ENCODE results near the gene ATOSB.

The ATOSB gene

DNA sequence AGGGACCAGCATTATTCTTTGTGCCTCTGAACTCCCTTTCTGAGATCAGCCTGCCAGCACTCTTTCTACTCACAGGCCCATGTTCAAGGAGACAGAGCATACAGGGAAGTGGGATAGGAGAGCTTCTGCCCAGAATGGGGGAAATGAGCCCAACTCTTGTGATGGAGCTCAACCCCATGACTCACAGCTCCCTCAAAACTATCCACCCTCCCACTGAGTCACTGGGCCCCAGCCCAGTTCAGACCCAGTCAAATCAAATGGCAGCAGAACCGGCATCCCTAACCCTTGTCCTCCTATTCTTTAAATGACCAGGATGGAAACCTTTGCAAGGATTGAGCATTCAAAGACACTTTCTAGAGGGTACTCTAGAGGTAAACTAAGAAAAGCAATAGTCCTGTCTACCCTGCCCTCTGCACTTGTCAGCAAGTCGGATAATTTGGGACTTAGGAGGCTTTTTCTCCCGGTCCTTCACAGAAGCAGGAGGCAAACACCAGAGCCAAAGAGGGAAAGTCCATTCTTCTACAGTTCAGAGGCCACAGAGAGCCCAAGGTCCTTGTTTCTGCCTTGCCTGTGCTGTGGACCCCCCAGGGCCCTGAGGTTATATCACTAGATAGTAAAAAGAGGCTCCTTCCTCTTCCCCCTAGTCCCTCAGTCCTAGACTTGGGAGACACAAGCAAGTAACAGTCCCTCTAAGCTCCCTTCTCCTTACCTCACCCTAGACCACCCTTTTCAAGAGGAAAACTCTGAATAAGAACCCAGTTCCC, 3.2 kb downstream of the ATOSB start:
- no peak for DNase-seq

DNA sequence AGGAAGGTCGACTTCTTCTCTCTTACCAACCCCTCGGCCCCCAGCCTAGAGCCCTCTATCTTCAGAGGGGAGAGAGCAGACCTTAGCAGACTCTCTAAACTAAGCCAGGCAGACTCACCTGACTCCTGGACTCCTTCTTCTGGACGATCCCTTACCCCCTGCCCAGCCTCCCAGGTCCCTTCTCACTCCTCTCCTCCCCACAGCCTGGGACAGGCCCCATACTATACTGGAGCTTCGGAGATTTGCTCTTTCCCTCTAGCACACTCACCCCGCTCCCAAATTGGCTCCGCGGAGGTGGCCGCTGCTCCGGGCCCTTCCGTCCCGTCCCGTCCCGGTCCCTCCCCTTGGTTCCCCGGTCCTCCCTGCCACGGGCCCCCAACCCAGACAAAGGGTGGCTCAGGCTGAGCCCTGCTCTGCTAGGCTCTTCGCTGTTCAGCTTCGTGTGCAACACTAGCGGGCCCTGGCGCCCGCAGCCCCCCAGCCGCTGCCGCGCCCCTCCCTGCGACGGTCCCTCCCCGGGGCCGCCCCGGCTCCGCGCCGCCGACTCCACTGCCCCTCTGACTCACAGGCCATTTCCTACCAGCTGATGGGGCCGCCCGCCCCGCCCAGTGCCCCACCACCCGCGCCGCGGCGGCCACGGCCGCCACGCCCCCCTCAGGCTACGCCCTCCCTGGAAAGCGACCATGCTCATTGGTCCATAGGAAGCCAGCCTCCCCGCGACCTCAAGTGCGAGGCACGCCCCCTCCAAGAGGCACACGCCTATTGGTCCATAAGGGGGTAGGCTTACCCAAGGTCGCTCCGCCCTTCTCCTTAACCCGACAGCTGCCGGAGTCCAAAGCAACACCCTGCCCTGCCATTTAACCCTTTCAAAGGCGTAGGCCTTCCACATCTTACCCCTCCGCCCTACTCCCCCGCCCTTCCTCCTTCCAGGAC, 4.4 kb downstream of the ATOSB start:
- DNase-seq: peak; percentile 98

DNA sequence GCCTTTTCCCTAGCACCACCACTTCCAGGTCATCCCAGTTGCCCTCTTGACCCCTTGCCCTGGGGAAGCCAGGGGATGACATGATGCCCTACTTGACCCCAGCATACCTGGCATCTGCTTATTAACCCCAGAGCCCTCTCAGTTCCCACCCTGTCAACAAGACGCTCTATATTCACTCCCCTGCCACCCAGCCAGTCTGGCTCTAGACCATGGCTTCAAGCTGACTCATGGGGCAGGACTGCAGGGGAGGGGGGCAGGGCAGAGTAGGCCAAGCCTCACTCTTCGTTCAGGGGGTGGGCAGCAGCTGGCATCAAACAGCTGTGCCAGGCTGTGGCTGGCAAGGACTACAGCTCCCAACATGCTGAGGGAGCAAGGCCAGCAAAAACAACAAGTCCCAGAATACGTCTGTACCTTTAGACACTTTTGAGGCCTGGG, 5.3 kb downstream of the ATOSB start:
- DNase-seq: no peak

DNA sequence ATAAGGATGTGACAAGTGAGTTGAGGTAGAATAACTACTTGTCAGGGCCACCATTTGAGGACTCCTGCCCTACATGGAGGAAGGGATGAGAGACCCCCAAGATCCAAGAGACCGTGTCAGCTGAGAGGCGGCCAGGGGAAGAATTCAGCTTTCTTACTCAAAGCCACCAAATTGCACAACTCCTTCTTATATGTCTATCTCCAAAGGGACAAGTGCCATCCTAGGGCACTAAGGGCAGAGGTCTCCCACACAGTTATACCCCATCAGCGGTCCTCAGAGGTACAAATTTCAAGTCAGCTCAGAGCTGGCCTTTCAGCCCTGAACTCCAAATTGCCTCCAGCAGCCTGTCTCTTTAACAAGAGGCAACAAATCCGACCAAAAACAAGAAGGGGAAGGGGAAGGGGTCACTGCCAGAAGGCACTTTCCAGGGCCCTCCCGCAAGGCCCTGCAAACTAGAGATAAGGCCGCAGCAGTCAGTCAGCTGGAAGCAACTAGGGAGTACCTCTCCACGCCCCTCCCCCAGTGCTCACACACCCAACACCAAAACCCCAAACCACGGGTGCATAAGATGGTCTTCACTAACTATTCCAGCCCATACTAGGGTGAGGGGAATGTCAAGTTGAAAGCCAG, 6.6 kb downstream of the ATOSB start:
- no peak for DNase-seq

DNA sequence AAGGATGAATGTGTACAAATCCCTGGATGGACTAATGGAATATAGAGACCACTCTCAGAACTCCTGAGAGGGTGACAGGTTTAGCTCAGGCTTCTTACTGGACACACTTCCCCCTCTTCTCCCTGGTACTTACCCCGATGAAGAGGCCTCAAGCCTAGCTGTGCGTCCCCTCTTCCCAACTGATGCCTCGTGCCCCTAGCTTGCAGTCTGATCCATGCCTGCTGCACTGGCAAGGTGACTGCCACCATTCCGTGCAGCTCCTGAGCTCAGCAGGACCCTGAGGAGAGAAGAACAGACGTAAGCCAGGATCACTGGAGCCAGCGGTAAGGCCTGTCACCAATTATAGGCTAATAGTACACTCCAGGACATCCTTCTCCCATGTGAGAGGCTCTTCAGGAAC, 7.2 kb downstream of the ATOSB start:
- no peak for DNase-seq

DNA sequence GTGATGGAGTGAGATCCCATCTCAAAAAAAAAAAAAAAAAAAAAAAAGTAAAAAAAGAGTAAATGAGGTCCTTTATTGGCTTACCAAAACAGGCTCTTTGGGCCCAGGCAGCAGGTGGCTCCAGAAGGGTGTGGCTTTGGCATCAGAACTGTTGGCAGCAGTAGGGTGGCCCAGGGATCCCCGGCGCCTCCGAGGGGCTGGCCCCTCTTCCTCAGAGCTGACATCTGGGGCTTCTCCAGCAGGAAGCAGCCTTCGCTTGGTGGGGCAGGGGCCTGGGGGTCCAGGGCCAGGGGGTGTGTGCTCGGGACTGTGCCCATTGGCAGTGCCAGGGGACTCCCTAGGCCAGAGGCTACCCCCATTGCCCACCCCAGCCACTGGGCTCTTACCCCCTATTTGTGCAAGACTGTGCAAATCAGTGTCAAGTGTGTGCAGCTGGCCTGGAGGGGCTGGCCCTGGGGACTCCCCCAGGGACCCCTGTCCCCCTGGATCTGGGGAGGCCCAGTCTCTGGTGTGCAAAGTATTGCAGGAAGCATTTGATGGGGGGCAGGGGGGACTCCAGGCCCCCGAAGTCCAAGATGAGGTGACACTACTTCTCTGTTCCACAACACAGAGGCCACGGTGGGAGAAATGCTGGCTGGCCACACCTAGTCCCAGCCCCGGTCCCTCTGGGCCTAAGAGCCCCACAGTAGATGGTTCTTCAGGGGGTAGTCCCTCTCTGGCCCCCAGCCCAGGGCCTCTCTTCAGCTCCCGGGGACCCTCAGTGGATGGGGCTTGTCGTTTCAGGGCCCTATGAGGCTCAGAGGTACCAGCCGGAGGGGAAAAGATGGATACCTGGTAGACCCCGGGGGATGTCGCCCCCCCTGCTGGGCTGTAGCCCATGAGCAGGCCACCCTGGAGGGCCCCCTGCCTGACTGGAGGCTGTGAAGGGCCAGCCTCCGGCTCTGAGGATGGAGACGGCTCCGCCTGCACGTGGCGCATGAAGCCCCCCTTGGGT, 8.1 kb downstream of the ATOSB start:
- no peak for DNase-seq

DNA sequence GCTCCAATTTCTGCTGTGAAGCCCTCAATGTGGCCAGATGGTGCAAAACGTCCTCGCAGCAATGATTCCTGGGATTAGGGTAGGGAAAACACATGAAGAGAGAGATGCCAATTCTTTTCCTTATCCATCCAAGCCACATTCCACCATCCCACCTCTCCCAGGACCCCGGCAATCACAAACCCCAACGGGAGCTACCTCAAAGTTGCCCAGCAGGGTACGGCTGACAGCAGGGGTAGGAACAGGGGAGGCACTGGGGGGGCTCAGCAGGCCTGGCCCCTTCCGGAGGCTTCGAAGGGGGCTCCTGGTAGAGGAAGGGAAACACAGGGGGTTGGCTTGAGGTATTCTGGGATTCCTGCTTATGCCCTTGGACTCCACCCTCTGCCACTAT, 9.3 kb downstream of the ATOSB start:
- no peak for DNase-seq

DNA sequence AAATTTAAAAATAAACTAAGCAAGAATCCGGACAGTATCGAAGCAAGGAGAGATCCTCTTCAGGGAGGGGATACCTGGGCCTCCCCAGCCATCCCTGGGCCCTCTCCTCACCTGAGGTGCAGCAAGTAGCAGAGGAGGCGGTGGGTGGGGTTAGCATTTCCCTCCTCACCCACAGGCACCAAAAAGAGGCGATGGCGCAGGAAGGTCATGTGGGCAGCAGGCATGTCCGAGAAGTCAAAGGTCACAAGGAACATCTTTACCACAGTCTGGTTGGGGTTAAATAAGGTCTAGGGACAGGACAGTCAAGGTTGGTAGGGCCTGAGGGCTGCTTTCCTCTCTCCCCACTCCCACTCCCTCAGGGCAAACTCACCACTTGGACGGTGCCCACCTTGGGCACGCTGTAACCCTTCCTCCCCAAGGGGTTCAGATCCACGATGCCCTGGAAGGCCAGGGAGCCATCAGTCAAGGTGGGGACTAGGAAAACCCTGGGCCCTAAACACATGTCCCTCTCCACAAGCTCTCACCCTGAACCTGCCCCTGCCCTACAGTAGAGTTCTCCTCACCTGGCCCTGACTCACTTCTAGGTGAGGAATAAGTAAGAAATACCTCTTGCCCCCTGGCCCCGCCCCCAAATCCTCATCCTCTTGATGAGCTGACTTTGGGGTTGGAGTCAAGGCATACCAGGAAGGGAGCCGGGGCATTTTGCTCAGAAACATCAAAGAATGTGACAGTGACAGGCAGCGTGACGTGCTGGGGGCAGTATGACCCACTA, 9.9 kb downstream of the ATOSB start:
- DNase-seq: no peak

DNA sequence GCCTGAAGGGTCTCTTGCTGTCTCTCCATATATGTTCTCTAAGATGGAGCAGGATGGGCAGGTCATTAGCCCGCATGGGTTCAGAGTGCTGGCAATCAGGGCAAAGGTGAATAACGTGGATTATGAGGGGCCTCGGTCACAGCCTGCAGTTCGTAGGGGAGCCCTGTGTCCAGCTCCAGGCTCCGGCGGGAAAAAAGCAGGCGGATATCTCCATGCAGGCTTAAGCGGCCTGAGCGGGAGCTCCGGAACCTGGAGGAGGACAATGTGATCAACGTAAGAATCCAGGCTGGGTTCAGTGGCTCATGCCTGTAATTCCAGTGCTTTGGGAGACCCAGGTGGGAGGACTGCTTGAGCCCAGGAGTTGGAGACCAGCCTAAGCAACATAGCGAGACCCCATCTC, 10.5 kb downstream of the ATOSB start:
- DNase-seq: no peak

DNA sequence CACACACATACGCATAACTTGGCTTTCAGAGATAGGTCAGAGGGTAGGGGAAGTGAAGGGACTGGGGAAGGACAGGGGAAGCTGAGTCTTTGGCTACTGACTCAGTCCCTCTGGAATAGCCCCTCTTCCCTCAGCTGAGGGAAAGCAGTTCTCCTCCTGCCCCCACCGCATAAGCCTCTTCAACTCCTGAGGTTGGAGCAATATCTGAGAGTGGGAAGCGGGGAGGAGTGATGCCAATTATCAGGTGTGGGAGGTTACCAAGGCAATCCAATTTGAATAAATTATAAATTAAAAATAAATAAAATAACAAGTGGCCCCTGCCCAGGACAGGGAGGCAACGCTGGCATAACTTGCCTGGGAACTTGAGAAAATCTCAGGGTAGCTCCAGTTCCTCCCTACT, 11.1 kb downstream of the ATOSB start:
- no peak for DNase-seq

DNA sequence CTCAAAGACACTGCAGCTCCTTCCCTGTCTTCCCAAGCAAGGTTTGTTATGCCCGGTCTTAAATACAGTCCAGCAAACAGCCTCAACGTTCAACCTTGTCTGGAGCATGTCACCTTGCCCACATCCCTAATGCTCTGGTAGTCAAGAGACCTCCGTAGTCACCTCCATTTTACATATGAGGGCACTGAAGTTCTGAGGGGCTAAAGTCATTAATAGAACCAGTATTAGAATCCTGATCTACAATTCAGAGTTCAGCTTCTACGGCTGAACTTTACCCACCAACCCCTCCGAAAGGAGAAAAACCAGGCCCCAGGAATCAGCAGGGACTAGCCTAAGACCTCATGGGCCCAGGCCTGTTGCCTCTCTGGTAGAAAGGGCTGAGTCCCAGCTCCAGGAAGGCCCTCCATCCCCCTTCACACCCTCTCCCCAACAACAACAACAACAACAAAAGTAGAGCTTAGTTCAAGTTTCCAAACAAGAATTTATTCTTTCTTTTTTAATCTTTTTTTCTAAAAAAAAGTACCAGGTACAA, 11.9 kb downstream of the ATOSB start:
- DNase-seq: no peak

DNA sequence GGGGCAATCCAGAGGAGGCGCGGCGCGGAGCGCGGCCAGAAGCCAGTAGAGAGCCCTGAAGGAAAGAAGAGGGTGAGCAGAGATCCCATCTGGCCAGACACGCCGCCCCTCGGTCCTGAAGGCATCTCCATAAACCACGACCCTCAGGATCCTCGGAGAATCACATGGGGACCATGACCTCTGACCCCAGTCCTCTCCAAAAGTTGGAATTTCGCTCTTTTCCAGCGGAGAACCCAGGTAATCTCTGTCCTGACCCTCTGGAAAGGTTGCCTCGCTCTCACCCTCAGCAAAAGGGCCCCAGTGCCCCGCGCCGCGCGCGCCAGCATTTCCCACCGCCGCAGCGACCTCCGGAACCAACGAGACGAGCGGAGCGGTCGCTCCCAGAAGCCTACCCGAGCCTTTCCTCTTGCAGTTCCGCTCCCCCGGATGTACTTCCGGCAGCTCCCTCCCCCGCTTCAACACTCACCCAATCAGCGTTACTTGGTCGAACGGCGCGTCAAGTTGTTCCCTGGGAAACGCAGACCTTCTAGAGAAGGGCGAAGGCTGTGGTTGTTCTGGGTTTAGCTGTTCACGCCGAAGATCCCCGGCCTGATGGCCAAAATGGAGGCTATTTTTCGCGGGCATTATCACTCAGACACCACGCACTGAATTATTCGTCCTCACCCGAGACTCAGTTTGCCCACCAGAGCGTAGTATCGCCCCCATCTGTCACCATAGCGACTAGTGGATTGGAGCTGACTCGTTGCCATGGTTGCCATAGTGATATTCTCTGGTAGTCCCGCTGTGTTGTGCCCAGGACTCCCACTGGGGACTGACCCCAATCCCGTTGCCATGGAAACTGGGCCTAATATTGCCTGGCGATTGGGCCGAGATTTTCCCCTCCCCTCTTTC, 12.6 kb downstream of the ATOSB start, which contains the start of gene STOML2:
TSS of gene STOML2 (minus strand) at position 363 of the 891 bp plus-strand sequence. CDS start at position 326, 37 bp downstream.
- DNase-seq: peak; percentile 94

DNA sequence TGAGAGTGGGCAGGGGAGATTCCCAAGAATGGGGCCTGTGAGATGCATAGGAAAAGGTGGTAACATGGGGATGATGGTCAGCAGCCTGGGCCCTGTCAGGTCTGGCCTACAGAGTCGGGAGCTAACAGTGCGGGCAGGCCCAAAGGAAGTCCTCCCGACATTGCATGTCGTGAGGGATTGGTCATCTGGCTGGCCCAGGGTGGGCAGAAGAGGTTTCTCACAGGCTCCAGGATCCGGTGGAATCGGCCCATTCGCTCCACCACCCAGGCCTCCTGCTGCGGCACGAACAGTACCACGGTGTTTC, 13.2 kb downstream of the ATOSB start:
- DNase-seq: no peak

DNA sequence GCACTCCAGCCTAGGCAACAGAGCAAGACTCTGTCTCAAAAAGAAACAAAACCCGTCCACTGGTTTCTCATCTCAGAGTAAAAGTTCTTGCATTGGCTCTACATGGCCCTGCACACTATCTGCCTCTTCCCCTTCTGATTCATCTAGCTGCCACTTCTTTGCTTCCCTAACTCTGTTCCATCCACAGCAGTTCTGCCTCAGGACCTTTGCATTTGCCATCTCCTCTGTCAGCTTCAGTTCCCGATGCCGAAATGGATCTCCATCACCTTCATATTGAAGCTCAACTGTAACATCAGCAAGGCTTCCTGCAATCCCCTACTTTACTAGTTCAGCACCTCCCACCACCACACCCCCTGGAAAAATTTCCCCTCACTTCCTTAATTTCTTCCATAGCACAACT, 18.1 kb downstream of the ATOSB start:
- DNase-seq: no peak

DNA sequence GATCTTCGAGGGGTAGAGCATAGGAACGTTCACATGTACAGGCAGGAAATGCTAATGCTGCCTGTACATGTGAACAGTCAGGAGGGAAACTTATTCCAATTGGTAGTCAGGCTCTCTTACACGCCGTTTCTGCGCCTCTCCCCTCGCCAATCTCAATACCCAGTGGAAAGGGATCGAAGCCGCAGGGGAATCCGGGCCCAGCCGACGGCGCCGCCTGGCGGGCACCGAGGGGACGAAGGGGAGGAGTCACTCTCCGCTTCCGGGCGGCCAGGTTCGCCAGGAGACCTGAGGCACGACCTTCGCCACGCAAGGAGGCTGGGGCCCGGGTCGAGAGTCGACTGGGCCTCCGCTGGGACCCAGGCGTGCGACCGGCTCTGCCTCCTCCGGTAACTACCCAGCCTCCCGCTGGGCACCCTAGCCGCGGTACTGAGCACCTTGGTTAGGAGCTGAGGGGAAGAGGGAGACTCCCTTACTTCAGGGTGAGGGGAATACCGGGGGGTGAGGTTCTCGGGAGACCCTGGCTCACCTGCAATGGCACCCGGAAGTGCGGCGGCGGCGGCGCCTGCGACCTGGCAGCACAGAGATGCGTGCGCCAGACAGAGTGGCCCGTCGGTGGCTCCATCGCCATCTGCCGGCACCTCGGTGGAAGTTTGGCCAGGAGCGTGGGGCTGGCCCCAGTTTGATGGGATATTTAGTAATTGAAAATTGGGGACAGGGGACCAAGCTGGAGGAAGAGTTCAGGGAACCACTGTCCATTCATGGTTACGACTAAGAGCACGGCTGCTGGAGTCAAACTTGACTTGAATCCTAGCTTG, 19.4 kb downstream of the ATOSB start, which contains the start of gene PIGO:
TSS of gene PIGO (minus strand) at position 557 of the 815 bp plus-strand sequence. CDS start 1,026 bp downstream, outside the sequence.
- peak; percentile 91 for DNase-seq

DNA sequence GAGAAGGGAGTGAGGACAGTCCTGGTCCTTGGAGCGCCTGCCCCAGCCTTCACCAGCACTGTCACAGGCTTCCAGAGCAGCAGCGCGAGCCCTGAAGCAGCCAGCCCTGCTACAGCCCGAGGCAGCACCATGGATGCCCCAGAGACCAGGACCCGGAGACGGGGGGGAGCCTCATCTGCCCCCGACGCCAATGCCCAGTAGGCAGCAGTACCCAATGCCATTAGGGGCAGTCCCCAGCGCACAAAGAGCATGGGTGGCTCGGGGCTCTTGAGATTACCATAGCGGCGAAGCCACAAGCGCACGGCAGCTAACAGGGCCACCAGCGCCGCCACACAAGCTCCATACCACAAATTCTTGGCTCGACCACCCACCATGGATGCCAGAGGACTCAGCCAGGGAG, 24.1 kb downstream of the ATOSB start:
- no peak for DNase-seq

DNA sequence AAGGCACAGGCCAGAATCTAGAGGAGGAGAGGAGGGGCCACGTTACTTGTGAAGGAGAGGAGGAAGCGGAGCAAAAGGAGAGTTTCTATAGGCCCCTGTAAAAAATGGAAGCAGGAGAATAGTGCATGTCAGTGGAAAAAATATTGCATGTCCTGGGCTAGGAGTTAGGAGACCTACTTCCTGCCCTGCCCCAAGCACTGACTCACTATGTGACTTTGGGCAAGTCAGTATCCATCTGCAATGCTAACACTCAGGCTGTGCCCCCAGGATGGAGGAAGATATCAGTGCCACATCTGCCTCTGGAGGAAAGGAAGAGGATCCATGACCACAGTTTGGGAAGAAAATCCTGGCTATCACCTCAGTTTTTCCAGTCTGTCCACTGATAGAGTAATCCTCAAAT, 26.2 kb downstream of the ATOSB start:
- no peak for DNase-seq

DNA sequence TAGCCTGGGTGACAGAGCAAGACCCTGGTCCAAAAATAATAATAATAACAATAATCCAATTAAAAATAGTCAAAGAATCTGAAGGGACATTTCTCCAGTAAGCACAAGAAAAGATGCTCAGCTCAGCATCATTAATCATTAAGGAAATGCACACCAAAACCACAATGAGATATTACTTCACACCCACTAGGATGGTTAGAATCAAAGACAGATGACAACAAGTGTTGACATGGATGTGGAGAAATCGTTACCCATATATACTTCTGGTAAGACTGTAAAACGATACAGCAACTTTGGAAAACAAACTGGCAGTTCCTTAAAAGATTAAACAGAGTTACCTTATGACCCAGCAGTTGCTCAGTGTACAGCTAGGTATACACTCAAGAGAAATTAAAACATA, 30.6 kb downstream of the ATOSB start:
- no peak for DNase-seq
